ENCODE measurements around the gene PLD2.
"Not testable (repeated sequence)": the region's sequence is repeated elsewhere in the genome, so short reads cannot be mapped to it uniquely, and the experiment has no call there.

PLD2 gene

DNA sequence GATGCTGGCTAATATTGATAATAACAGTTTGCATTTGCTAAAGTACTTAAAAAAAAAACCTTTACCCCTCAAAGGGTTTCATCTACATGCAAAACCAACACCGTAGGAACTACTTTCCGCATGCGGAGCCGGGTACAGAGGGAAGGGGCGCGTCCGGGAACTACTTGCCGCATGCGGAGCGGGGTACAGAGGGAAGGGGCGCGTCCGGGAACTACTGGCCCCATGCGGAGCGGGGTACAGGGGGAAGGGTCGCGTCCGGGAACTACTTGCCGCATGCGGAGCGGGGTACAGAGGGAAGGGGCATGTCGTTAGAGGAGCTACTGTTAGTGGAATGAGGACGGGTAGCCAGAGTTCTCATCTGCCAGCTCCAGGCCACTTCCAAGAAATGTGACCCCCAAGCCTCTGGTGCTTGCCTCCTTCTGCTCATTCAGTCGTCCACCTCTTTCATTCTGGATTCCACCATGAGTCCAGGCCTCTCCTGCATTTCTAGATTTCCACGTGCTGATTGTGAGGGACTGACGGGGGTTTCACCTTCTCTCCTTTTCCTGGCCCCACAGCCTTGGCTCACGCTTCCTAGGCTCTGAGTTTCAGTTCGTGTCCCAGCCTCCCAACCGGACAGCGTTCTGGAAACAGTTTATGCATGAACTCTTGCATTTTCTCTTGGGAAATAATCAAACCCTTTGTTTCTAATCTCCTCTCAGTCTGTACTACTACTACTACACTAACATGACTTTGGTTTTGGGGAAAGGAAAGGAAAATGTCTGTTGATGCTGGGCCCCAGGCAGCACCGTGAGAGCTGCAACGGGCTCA is 53.1 kb downstream of the PLD2 start:
- DNase-seq: no peak

DNA sequence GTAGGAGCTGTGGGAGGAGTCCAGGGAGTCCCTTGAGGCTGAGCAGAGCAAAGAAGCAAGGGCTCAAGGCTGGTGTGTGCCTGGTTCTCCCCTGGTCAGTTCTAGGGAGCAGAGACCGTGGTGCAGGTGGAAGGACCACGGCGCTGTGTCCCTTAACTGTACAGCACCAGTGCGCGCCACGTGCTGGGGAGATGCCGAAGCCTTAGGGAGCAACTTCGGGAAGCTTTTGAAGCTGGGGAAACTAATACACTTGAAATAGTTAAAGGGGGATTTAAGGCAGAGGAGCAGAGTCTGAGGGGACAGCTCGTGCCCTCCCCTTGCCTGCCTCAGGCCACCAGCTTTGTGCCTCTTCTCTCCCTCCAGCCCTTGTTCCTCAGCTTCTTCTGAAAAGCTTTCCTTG is 53.7 kb downstream of the PLD2 start:
- DNase-seq: no peak

DNA sequence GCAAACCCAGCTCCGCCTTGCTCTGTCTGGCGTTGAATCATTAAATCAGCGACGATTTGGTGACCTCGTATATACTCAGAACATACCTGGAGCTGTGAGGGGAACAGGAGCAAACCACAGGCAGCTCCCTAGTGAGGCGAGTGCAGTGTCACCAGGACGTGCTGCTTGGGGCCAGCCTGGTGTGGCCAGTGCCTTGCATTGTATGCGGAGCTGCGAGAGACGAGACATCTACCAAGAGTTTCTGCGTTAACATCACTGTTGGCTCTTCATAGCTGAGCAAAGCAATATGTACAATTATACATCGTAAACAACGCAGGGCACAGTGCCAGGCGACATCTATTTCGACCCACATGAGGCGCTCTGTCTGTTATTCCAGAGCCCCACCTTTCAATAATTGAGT is 54.1 kb downstream of the PLD2 start:
- no peak for DNase-seq

DNA sequence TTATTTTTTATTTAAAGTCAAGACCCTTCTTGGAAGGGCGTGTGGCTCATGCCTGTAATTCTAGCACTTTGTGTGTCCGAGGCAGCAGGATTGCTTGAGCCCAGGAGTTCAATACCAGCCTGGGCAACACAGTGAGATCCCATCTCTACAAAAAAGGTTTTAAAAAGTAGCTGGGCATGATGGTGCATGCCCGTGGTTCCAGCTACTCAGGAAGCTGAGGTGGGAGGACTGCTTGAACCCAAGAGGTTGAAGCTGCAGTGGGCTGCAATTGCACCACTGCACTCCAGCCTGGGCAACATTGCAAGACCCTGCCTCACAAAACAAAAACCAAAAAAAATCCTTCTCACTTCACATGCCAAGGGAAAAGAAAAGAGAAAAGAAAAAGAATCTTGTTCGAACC is 55.8 kb downstream of the PLD2 start:
- DNase-seq: no peak

DNA sequence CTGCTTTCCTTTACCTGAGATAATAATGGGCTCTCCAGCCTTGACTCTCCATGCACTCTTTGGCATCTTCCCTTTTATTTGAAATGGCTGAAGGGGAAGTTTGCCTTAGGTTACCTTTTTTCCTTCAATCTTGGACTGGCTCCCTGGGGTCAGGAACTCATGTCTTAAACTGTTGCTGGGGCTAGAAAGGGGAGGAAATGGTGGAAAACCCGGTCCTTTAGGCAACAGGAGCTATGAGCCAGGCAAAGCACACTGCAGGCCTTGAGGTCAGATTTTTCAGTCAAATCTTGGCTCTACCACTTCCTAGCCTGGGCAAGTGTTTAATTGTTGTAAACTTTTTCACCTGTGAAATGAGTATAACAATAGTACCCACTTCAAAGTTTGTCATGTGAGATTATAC is 56.4 kb downstream of the PLD2 start:
- DNase-seq: no peak

DNA sequence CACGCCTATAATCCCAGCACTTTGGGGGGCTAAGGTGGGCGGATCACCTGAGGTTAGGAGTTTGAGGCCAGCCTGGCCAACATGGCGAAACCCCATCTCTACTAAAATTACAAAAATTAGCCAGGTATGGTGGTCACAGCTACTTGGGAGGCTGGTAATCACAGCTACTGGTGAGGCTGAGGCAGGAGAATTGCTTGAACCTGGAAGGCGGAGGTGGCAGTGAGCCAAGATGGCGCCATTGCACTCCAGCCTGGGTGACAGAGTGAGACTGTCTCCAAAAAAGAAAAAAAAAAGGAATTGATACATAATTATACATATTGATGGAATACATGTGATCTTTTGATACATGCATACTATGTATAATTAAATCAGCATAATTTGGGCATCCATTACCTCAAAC is 60.6 kb downstream of the PLD2 start:
- not testable (repeated sequence) for DNase-seq

DNA sequence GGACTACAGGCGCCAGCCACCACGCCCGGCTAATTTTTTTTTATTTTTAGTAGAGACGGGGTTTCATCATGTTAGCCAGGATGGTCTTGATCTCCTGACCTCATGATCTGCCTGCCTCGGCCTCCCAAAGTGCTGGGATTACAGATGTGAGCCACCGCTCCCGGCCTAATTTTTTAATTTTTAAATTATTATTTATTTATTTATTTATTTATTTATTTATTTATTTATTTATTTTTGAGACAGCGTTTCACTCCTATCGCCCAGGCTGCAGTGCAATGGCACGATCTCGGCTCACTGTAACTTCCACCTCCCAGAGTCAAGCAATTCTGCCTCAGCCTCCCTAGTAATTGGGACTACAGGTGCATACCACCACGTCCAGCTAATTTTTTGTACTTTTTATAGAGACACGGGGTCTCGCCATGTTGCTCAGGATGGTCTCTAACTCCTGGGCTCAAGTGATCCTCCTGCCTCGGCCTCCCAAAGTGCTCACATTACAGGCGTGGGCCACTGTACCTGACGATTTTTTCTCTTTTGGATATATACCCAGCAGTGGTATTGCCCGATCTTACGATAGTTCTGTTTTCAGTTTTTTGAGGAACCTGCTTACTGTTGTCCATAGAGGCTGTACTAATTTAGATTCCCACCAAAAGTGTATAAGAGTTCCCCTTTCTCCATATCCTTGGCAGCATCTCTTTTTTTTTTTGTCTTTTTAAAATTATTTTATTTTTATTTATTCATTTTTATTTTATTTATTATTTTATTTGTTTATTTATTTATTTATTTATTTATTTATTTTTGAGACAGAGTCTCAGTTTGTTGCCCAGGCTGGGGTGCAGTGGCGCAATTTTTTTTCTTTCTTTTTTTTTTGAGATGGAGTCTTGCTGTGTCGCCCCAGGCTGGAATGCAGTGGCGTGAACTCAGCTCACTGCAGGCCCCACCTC is 62.4 kb downstream of the PLD2 start:
- DNase-seq: not testable (repeated sequence)

DNA sequence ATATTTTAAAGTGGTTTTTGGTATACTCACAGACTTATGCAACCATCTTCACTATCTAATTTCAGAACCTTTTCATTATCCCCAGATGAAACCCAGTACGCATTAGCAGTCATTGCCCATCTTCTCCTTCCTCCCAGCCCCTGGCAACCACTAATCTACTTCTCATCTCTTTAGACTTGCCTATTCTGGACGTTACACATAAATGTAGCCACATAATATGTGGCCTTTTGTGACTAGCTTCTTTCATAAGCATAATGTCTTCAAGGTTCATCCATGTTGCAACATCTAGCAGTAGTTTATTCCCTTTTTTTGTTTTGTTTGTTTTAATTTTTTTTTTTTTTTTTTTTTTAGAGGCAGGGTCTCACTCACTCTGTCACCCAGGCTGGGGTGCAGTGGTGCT is 63.9 kb downstream of the PLD2 start:
- DNase-seq: no peak

DNA sequence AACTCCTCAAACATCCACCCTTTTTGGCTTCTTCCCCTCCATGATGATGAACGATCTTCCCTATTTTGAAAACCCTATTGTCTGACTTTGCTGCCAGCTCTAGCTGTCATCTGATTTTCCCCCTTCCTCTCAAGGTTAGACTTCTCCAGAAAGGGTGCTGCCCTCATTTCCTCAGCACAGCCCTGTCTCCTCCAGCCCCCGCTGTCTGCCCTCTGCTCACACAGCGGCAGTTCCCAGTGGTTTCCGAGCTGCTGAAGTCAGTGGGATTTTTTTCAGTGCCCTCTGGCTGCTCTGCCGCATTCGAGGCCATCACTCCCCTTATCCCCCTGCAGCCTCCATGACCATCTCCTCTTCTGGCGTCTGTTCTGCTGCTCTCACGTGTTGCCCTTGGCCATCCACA is 65.8 kb downstream of the PLD2 start:
- no peak for DNase-seq
